AG09309 (cell line): ENCODE measurements around the gene CLEC4G.

Experiments used
- DNase-seq: peaks from one replicate; pipeline ENCODE4 v3.0.0-alpha.2; 2010; ENCODE audit warnings: low read depth
- H3K4me3 ChIP-seq: 2 replicates; pipeline ENCODE4 v1.5.1; 2011; ENCODE audit warnings: mild to moderate bottlenecking, low read depth, low read length, moderate library complexity; ENCODE audit not compliant: control insufficient read depth
- TF ChIP-seq, protein P1 (sequence below): IDR thresholded peaks from 2 replicates; pipeline ENCODE4 v1.5.1; 2011; ENCODE audit warnings: mild to moderate bottlenecking, low read depth, low read length, inconsistent platforms; ENCODE audit not compliant: insufficient read depth, control insufficient read depth; ENCODE audit errors: missing control alignments

Gene CLEC4G

DNA sequence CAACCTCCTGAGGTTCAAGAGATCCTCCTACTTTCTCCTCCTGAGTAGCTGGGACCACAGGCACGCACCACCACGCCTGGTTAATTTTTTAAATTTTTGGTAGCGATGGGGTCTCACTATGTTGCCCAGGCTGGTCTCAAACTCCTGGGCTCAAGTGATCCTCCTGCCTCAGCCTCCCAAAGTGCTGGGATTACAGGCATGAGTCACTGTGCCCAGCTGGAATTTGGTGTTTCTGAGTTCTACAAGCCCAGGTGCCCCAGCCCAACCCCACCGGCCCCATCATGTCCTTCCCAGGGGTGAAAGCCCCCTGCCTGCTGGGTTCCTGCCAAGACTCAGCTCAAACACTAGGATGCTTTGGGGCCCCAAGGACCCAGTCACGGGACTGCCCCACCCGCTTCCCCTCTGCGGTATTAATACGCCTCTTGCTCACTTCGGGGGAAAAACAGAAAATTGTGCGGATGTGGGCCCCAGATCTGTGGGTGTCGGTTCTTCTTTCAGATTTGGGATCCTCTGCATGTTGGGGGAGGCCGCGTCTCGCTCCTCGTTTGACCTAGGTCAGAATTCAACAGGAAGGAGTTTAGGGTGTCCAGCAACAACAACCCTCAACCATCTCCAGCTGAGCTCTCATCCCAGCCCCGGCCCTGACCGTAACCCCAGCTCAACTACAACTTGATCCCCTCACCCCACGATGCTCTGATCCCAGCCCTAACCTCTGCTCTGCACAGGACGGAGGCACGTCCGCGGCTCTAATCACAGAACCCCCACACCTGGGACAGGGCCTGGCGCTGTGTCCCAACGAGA lies 26.3 kb downstream of the CLEC4G start:
- no peak for DNase-seq
- TF ChIP-seq, protein P1, sequence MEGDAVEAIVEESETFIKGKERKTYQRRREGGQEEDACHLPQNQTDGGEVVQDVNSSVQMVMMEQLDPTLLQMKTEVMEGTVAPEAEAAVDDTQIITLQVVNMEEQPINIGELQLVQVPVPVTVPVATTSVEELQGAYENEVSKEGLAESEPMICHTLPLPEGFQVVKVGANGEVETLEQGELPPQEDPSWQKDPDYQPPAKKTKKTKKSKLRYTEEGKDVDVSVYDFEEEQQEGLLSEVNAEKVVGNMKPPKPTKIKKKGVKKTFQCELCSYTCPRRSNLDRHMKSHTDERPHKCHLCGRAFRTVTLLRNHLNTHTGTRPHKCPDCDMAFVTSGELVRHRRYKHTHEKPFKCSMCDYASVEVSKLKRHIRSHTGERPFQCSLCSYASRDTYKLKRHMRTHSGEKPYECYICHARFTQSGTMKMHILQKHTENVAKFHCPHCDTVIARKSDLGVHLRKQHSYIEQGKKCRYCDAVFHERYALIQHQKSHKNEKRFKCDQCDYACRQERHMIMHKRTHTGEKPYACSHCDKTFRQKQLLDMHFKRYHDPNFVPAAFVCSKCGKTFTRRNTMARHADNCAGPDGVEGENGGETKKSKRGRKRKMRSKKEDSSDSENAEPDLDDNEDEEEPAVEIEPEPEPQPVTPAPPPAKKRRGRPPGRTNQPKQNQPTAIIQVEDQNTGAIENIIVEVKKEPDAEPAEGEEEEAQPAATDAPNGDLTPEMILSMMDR = no peak
- no peak overlapping the region for H3K4me3 ChIP-seq

DNA sequence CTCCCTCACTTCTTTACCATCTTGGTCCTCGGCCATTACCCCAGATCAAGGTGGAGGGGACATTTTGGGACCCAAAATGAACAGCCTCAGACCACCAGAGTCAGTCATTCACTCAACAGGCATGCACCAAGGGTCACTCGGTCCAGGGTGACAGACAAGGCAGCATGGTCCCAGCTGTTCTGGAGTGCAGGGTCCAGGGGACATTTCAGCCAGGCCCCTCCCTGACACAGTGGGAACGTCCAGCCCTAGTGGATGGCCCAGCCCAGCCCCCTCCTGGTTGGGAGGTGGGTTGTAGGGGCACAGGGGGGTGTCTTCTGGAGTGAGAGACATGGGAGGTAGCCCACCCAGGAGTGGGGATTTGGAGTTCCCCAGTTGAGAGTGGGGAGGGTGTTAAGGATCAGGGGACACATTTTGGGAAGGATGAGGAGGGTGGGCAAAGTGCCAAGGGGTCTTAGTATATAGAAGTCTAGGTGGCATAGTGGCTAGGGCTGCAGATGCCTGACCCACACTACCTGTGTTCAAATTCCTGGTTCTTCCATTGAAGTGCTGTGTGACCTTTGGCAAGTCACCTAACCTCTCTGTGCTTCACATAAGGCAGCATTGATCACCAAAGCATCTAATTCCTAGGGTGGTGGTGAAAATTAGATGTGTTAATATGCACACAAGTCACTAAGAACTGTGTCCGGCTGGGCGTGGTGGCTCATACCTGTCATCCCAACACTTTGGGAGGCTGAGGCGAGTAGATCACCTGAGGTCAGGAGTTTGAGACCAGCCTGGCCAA lies 27.4 kb downstream of the CLEC4G start:
- TF ChIP-seq, protein P1 = no peak
- DNase-seq = no peak
- no peak overlapping the region for H3K4me3 ChIP-seq

DNA sequence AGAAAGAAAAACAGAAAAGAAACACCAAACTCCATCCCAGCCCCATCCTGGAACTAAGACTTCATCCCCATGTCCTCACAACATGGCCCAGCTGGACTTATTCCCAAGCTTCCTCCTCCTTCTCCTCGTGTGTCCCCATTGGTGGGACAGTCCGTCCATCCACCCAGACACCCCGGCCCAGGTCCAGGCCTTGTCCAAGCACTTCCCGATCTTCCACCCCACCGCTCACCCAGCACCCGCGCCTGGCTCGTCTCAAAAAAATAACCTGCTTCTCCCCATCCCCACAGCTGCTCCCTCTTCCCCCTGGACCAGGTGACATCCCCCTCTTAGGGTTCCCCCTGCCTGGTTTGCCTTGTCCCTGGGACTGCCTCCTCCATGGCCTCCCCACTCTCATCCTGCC lies 28.6 kb downstream of the CLEC4G start:
- TF ChIP-seq, protein P1 = no peak
- no peak for DNase-seq
- H3K4me3 ChIP-seq = no peak overlapping the region

DNA sequence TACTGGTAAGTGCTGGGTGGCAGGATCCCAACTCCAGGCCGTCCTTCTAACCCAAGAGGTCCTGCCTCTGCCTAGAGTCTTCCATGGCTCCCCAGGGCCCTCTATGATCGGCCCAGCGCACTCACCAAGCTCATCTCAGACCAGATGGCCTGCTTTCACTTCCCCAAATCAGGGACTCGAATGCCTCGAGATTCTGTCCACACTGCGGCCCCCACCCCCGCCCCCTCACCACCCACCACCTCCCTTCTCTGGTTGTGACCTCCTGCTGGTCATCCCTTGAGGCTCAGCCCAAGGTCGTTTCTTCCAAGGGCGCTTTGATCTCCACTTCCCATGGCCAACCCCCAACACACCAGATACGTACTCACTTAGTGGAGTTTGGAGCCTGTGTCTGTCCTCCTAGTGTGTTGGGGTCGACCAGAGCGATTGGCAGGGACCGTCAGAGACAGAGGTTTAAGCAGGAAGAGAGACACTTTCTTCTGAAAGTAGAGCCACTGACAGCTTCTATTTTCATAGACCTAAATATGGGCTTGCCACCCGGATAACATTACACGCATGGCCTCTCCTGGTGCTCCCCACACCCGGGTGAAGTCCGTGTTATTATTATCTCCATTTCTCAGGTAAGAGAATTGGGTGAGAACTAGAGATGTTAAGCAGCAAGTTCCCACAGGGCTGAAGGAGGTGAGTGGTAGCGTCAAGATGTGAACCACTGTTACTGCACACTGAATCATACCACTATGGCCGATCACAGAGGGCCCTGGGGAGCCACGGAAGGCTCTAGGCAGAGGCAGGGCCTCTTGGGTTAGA lies 30.1 kb downstream of the CLEC4G start, which contains the start of gene FCER2:
Gene FCER2, minus strand, starts transcription at position 478 of the 804 bp plus-strand sequence. CDS start 2,371 bp downstream, outside the sequence.
- no peak for DNase-seq
- TF ChIP-seq, protein P1 = no peak
- no peak within 1 kb of the TSS for H3K4me3 ChIP-seq

DNA sequence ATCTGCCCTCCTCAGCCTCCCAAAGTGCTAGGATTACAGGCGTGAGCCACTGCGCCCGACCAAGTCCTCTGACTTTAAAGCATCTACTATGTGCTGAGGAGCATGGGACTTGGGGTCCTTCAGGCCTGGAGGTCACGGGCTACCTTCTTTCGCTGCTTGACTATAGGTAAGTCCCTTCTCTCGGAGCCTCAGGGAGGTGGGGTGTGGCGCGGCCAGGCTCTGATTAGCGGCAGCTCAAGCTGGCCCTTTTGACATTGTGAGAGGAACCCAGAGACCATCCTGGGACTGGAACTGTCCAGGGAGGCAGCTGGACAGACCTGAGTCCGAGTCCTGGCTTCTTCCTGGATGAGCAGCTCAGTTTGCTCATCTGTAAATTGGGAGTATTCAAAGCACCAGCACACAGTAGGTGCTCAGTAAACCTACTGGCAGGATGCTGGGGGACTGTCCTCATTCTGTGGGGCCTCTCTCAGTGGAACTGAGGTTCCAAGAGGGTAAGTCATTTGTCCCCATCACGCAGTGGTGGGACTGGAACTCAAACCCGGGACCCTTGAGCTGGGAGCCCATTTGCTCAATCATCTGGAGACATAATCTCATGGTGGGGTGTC lies 30.8 kb downstream of the CLEC4G start:
- TF ChIP-seq, protein P1 = no peak
- DNase-seq = no peak
- no peak overlapping the region for H3K4me3 ChIP-seq
